Ramos (cell line): ENCODE results near the gene SDHA.
"Not testable (repeated sequence)": the region's sequence is repeated elsewhere in the genome, so short reads cannot be mapped to it uniquely, and the experiment has no call there.

ENCODE experiments used
- in situ Hi-C: fragments of 300-500 bp; cut with MboI; formaldehyde crosslinking; loops from one replicate; pipeline ENCODE4 v1.14.3; 2022; ENCODE audit warnings: low sequenced_read_pairs; ENCODE audit not compliant: unreplicated experiment

SDHA gene

GRCh38 chr5:217494-218456, at the start of gene SDHA, which contains the start of gene CCDC127:
TSS of gene SDHA (plus strand) at chr5:218320. CDS start at chr5:218356, 36 bp downstream.
TSS of gene CCDC127 (minus strand) at chr5:218153. CDS start at chr5:216849, 1,304 bp downstream.
- in situ Hi-C loops = not testable (repeated sequence)

- in situ Hi-C loops = no loop called here
Observed at GRCh38 chr5:169071-169727, 48.9 kb upstream of the SDHA start.

- in situ Hi-C loops = no loop called here
Observed at GRCh38 chr5:169728-170094, 48.4 kb upstream of the SDHA start.

- in situ Hi-C loops = no loop called here
Observed at GRCh38 chr5:170971-171800, 46.9 kb upstream of the SDHA start.

- in situ Hi-C loops = no loop called here
Observed at GRCh38 chr5:171801-172331, 46.3 kb upstream of the SDHA start.

GRCh38 chr5:172421-172820, 45.7 kb upstream of the SDHA start:
- in situ Hi-C loops = no loop called here

- in situ Hi-C loops = no loop called here
Observed at GRCh38 chr5:172841-173251, 45.3 kb upstream of the SDHA start.

GRCh38 chr5:173392-174290, 44.5 kb upstream of the SDHA start:
- in situ Hi-C loops = no loop called here

GRCh38 chr5:174291-174600, 43.9 kb upstream of the SDHA start:
- in situ Hi-C loops = no loop called here

- in situ Hi-C loops = no loop called here
Observed at GRCh38 chr5:174876-175465, 43.1 kb upstream of the SDHA start.

GRCh38 chr5:176296-176823, 41.8 kb upstream of the SDHA start:
- in situ Hi-C loops = no loop called here

- in situ Hi-C loops = no loop called here
Observed at GRCh38 chr5:178110-178509, 40.0 kb upstream of the SDHA start.

- in situ Hi-C loops = no loop called here
Observed at GRCh38 chr5:179401-179800, 38.7 kb upstream of the SDHA start.

GRCh38 chr5:180286-180918, 37.7 kb upstream of the SDHA start:
- in situ Hi-C loops = no loop called here

GRCh38 chr5:181160-181559, 37.0 kb upstream of the SDHA start:
- in situ Hi-C loops = no loop called here

- in situ Hi-C loops = no loop called here
Observed at GRCh38 chr5:181566-181965, 36.6 kb upstream of the SDHA start.

GRCh38 chr5:182126-182525, 36.0 kb upstream of the SDHA start:
- in situ Hi-C loops = no loop called here

GRCh38 chr5:184471-184870, 33.6 kb upstream of the SDHA start:
- in situ Hi-C loops = no loop called here
